Activated CD8-positive, alpha-beta memory T cell treated with anti-CD3 and anti-CD28 coated beads for 36 hours (primary cell): Measurements from ENCODE around the gene TYW1B. TPM values are rescaled to one million over a fixed set of nuclear protein-coding genes. Genes with fewer than 3 reads are reported as not detected.
"Not testable (repeated sequence)": the region's sequence is repeated elsewhere in the genome, so short reads cannot be mapped to it uniquely, and the experiment has no call there.

Experiments used
- CTCF ChIA-PET: fragments of 350-600 bp; sonication (Branson Sonifier 250); formaldehyde crosslinking; loops from one replicate; lab custom pipeline; 2021; ENCODE audit warnings: antibody characterized with exemption; lab: Charles Lee
- POLR2A ChIA-PET: fragments of 350-600 bp; sonication (Branson Sonifier 250); formaldehyde crosslinking; loops from one replicate; lab custom pipeline; 2021; ENCODE audit warnings: antibody characterized with exemption; lab: Charles Lee
- total RNA-seq, 2 experiments: library from RNA; stranded (reverse); gene quantifications; one replicate each; pipeline ENCODE4 v1.2.3, GENCODE V29; 2021

TYW1B gene
- total RNA-seq, 2 experiments from 2014 or later: 4.8 TPM

DNA sequence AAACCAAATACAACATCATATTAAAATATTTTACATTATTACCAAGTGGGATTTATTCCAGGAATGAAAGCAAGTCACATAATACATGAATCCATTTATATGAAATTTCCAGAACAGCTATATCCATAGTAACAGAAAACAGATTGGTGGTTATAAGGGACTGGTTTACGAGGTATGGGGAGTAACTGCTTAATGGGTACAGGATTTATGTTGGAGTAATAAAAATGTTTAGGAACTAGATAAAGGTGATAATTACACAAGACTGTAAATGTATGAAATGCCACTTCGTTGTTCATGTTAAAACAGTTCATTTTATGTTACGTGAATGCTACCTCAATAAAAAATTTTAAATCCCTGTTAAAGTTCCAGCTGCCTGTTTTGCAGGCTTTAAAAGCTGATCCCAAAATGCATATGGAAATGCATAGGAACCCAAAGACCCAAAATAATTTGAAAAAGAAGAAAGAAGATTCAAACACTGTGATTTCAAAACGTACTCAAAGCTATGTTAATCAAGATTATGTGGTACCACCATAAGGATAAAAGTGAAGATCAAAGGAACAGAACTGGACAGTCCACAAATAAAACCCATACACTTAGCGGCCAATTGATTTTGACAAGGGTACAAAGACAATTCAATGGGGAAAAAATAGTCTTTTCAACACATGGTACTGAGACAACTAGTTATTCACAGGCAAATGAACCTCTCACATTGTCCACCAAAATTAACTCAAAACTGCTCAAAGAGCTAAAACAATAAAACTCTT lies 186.3 kb downstream of the TYW1B start:
- CTCF ChIA-PET, POLR2A ChIA-PET: not testable (repeated sequence)

DNA sequence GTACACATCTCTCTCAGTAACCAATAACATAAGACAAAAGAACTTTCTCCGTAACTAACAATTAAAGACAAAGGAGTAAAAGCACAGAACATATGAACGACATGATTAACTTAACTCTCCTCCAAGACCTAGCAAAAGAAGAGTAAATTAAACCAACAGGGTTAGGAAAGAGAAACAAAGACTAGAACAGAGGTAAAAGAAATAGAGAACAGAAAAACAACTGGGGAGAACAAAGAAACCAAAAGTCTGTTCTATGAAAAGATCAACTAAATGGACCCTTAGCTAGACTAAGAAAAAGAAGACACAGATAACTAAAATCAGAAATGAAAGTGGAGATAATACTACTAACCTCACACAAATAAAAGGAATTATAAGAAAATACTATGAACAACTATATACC lies 187.3 kb downstream of the TYW1B start:
- POLR2A ChIA-PET, CTCF ChIA-PET: not testable (repeated sequence)

- POLR2A ChIA-PET, CTCF ChIA-PET: not testable (repeated sequence)
Measured at GRCh38 chr7:72635273-72635908, 192.6 kb downstream of the TYW1B start.

GRCh38 chr7:72632765-72633292 lies 195.2 kb downstream of the TYW1B start:
- POLR2A ChIA-PET, CTCF ChIA-PET: not testable (repeated sequence)

DNA sequence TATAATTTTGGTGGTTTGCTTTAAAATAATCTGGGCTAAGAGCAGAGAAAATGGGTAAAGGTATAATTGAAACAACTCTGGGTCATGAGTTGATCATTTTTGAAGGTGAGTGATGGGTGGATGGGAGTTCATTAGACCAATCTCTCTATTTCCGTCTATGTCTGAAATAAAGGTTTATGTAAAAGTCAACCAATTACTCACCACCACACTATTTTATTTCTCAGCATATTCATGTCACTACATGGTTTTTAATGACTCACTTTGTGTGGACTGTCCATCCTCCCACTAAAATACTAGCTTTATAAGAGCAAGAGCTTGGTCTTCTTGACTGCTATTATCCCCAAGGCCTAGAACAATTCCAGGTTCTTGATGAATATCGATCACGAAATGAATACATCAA lies 199.6 kb downstream of the TYW1B start:
- POLR2A ChIA-PET, CTCF ChIA-PET: not testable (repeated sequence)

- CTCF ChIA-PET: not testable (repeated sequence)
Measured at GRCh38 chr7:72626428-72627011, 201.5 kb downstream of the TYW1B start.

DNA sequence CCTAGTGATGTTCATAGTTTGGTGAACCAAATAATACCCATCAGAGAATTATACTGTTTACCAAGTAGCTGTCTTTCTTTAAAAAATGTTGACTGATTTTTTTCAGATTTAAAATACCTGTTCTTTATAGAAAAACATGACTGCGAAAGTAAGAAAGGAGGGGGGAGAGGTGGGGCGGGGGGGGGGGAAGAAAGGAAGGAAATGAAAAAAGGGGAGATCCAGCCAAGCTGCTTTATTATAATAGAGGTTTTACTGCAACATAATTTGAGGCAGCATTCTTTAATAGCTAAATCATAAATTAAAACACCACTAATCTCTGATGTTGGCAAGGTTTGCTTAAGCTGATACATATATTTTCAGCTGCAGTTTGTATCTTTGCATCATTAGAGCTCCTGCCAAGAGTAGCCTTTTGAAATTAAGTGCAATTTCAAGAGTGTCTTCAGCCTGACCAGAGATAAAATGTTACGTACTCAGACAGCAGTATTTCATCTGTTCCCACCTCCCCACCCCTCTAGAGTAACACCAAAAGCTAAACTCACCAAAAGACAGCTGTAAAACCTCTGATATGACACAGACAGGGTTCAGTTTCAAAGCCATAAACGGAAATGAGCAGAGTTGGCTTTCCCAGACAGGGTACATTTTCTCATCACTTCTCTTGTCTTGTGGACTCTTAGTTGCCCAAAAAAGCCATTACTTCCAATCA lies 202.1 kb downstream of the TYW1B start:
- CTCF ChIA-PET, POLR2A ChIA-PET: not testable (repeated sequence)

More at GRCh38 chr7:72626428-72627011, 201.5 kb downstream of the TYW1B start:
- POLR2A ChIA-PET: not testable (repeated sequence)

DNA sequence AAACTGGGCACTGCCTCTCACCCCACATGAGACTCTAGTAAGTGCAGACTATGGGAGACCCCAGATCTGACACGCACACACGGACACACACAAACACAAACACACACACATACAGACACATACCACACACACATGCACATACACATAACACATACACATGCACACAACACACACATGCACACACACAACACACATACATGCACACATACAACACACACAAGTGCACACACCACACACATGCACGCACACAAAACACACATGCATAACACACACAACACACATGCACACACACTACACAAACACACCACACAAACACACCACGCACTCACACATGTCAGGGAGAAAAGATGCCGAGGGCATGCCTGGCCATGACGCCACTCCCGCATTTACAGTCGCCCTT lies 205.5 kb downstream of the TYW1B start:
- ChIA-PET CTCF (no interaction called here), POLR2A (no interaction called here)

GRCh38 chr7:72621761-72622187 lies 206.2 kb downstream of the TYW1B start:
- CTCF ChIA-PET, POLR2A ChIA-PET: not testable (repeated sequence)

- CTCF ChIA-PET, POLR2A ChIA-PET: not testable (repeated sequence)
Measured at GRCh38 chr7:72620923-72621322, 207.1 kb downstream of the TYW1B start.

DNA sequence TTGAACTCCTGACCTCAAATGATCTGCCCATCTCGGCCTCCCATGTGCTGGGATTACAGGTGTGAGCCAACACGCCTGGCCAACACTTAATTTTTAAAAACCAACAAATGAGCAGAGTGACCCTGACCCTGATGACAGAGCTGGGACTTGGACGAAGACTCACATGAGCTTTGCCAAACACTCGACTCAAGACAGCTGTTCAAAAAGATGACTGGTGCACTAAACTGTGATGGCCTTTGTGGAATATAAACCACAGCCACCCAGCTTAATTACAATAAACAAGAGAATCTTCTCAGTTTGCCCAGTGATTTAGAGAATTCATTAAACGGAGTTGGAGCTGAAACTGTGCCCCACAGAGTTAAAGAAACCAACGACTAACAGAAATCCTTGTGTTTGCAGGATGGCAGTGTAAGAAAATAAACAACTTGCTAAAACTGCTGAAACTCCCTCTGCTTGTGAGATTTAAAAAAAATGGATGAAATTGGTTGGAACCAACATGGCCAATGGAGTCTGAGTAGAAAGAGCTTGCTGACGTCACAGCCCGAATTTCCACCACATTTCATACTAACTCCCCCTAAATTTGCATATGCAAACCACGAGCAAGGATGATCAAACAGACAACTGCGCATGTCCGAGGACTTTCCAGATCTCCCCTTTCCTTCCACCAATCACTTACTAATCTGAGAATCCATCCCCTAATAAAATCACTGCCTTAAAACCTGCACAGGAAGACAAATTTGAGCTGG lies 209.4 kb downstream of the TYW1B start:
- CTCF ChIA-PET, POLR2A ChIA-PET: not testable (repeated sequence)

DNA sequence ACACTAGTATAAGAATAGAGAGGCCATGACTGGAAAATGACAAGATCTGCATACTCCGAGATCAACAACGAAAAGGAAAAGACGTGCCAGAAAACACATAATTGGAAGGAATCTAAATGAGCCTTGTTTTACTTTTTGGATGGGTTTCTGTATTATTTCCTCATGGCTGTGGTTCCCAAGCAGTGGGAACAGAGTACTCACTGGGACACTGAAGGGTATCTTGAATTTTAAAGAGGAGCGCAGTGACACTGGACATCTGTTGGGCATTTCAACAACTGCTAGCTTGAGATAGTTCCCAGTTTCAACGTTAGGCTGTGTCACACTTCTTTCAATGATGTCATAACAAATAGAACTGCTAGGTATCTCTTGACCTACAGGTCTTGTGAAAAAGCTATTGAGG lies 218.2 kb downstream of the TYW1B start:
- POLR2A ChIA-PET: not testable (repeated sequence)

GRCh38 chr7:72607988-72608387 lies 220.0 kb downstream of the TYW1B start:
- POLR2A ChIA-PET, CTCF ChIA-PET: not testable (repeated sequence)

More for the DNA sequence above, 218.2 kb downstream of the TYW1B start:
- CTCF ChIA-PET: not testable (repeated sequence)

DNA sequence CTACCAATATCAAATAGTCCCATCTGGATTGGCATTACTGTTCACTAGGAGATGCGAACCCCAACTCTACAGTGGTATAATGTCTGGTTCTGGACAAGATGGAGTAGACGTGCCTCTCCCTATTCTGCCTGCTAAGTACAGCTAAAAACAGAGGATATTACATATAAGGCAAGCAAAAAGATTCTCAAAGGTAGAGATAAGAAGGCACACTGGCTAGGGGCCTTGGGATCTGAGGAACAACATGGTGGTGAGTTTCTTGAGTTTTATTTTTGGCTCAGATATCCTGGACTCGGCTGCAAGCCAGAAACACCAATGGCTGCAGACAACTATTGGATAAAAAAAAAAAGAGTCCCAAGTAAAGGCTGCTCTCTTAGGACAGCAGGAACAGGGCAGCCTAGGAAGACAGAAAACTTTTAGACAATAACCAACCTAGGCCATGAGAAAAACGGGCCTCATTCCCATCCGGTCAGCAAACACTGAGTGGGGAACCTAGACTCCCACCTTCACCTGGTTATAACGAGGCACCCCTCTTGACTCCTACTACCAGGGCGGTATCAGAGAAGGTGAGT lies 222.1 kb downstream of the TYW1B start:
- POLR2A ChIA-PET, CTCF ChIA-PET: not testable (repeated sequence)

- POLR2A ChIA-PET, CTCF ChIA-PET: not testable (repeated sequence)
Measured at GRCh38 chr7:72604771-72605611, 223.0 kb downstream of the TYW1B start.

DNA sequence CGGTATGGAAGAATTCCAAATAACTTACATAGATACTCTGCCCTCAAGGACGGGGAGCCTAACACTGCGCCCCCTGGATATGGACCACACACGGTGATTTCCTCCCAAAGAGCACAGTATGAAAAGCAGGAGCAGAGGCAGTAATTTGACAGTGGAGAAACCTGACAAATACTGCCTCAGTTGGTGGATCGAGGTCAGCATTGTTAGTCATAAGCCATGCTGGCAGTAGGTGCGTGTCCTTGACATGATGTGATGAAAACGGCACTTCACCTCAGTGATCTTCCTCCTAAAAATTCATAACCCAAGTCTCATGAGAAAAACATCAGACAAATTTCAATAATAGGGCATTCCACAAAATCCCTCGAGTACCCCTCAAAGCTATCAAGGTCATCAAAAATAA lies 224.5 kb downstream of the TYW1B start:
- CTCF ChIA-PET, POLR2A ChIA-PET: not testable (repeated sequence)

DNA sequence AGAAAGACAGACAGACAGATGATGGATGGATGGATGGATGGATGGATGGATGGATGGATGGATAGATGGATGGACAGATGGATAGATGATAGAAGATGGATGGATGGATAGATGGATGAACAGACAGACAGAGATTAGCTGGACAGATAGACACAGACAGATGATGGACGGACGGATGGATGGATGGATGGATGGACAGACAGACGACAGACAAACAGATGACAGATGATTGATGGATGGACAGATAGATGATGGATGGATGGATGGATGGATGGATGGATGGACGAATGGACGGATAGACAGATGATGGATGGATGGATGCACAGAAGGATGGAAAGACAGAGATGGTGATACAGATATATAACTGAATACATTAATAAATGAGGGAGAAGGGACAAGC lies 224.9 kb downstream of the TYW1B start:
- POLR2A ChIA-PET: no interaction called here
- CTCF ChIA-PET: no interaction called here

DNA sequence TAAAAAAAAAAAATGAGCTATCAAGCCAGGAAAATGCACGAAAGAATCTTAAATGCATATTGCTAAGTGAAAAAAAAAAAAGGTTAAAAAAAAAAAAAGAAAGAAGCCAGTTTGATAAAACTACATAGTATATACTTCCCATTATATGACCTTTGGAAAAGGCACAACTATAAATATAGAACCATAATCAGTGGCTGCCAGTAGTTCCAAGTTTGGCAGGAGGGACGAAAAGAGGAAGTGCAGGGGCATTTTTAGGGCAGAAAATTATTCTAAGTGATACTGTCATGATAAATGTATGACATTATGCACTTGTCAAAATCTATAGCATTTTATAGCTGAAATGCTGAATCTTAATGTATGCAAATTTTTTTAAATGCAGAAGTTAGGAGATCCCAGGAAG lies 226.3 kb downstream of the TYW1B start:
- POLR2A ChIA-PET, CTCF ChIA-PET: not testable (repeated sequence)
